ENCODE results near the gene HHATL.

HHATL gene

GRCh38 chr3:42680271-42680670 is 22.3 kb downstream of the HHATL start:
- TF ChIP-seq, protein P1, sequence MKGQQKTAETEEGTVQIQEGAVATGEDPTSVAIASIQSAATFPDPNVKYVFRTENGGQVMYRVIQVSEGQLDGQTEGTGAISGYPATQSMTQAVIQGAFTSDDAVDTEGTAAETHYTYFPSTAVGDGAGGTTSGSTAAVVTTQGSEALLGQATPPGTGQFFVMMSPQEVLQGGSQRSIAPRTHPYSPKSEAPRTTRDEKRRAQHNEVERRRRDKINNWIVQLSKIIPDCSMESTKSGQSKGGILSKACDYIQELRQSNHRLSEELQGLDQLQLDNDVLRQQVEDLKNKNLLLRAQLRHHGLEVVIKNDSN (IDR thresholded peaks at IDR 0.05): no peak
- no peak for TF ChIP-seq ZBTB7A (IDR thresholded peaks at IDR 0.05; ENCODE audit: low read depth)
- TF ChIP-seq EGR1 (IDR thresholded peaks at IDR 0.05): no peak
- no peak for TF ChIP-seq EP300 (IDR thresholded peaks at IDR 0.05; ENCODE audit: borderline replicate concordance)
- TF ChIP-seq CREB1 (IDR thresholded peaks at IDR 0.05; ENCODE audit: low read depth): no peak
- no peak for TF ChIP-seq TEAD4 (IDR thresholded peaks at IDR 0.05)
- no peak for TF ChIP-seq TAF1 (IDR thresholded peaks at IDR 0.05; ENCODE audit: low read depth)
- no peak for TF ChIP-seq TCF12 (IDR thresholded peaks at IDR 0.05; ENCODE audit: low read depth)
- TF ChIP-seq YY1 (IDR thresholded peaks at IDR 0.05; ENCODE audit: low read depth): no peak
- TF ChIP-seq FOXM1 (IDR thresholded peaks at IDR 0.05; ENCODE audit: borderline replicate concordance, low read depth): no peak
- TF ChIP-seq, protein P2, sequence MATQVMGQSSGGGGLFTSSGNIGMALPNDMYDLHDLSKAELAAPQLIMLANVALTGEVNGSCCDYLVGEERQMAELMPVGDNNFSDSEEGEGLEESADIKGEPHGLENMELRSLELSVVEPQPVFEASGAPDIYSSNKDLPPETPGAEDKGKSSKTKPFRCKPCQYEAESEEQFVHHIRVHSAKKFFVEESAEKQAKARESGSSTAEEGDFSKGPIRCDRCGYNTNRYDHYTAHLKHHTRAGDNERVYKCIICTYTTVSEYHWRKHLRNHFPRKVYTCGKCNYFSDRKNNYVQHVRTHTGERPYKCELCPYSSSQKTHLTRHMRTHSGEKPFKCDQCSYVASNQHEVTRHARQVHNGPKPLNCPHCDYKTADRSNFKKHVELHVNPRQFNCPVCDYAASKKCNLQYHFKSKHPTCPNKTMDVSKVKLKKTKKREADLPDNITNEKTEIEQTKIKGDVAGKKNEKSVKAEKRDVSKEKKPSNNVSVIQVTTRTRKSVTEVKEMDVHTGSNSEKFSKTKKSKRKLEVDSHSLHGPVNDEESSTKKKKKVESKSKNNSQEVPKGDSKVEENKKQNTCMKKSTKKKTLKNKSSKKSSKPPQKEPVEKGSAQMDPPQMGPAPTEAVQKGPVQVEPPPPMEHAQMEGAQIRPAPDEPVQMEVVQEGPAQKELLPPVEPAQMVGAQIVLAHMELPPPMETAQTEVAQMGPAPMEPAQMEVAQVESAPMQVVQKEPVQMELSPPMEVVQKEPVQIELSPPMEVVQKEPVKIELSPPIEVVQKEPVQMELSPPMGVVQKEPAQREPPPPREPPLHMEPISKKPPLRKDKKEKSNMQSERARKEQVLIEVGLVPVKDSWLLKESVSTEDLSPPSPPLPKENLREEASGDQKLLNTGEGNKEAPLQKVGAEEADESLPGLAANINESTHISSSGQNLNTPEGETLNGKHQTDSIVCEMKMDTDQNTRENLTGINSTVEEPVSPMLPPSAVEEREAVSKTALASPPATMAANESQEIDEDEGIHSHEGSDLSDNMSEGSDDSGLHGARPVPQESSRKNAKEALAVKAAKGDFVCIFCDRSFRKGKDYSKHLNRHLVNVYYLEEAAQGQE (IDR thresholded peaks at IDR 0.05; ENCODE audit: low read depth): no peak
- TF ChIP-seq RAD21 (IDR thresholded peaks at IDR 0.05; ENCODE audit: low read depth): no peak
- TF ChIP-seq NFIC (IDR thresholded peaks at IDR 0.05): no peak
- no peak for TF ChIP-seq CEBPB (IDR thresholded peaks at IDR 0.05)
- TF ChIP-seq, protein P3, sequence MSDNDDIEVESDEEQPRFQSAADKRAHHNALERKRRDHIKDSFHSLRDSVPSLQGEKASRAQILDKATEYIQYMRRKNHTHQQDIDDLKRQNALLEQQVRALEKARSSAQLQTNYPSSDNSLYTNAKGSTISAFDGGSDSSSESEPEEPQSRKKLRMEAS (IDR thresholded peaks at IDR 0.05): no peak

DNA sequence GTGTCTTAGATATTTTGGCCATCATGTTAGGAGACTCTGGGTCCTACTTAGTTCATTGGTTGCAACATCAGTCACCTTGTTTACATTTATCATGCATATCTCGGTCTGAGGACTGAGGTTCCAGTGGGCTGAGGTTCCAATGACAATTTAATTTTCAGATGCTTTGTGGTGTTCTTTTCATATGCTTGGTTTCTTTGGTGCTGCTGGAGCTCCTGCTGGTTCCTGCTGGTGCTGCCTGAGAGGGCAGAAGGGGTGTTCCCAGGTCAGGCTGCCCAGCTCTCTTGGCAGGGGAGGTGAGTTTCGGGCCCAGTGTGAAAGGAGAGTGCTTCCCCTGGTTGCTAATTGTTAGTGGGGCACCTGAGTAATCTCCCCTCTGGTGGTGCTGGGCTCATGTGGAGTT is 24.2 kb downstream of the HHATL start:
- TF ChIP-seq TEAD4 (IDR thresholded peaks at IDR 0.05): no peak
- no peak for TF ChIP-seq FOXM1 (IDR thresholded peaks at IDR 0.05; ENCODE audit: borderline replicate concordance, low read depth)
- TF ChIP-seq CEBPB (IDR thresholded peaks at IDR 0.05): no peak
- TF ChIP-seq, protein P3 (IDR thresholded peaks at IDR 0.05): no peak
- no peak for TF ChIP-seq TAF1 (IDR thresholded peaks at IDR 0.05; ENCODE audit: low read depth)
- TF ChIP-seq TCF12 (IDR thresholded peaks at IDR 0.05; ENCODE audit: low read depth): no peak
- no peak for TF ChIP-seq NFIC (IDR thresholded peaks at IDR 0.05)
- TF ChIP-seq EP300 (IDR thresholded peaks at IDR 0.05; ENCODE audit: borderline replicate concordance): no peak
- no peak for TF ChIP-seq YY1 (IDR thresholded peaks at IDR 0.05; ENCODE audit: low read depth)
- no peak for TF ChIP-seq CREB1 (IDR thresholded peaks at IDR 0.05; ENCODE audit: low read depth)
- no peak for TF ChIP-seq RAD21 (IDR thresholded peaks at IDR 0.05; ENCODE audit: low read depth)
- TF ChIP-seq ZBTB7A (IDR thresholded peaks at IDR 0.05; ENCODE audit: low read depth): no peak
- TF ChIP-seq, protein P2 (IDR thresholded peaks at IDR 0.05; ENCODE audit: low read depth): no peak

- TF ChIP-seq, protein P3 (IDR thresholded peaks at IDR 0.05): no peak
- TF ChIP-seq TEAD4 (IDR thresholded peaks at IDR 0.05) (no peak), TAF1 (IDR thresholded peaks at IDR 0.05; ENCODE audit: low read depth) (no peak), RAD21 (IDR thresholded peaks at IDR 0.05; ENCODE audit: low read depth) (no peak), EP300 (IDR thresholded peaks at IDR 0.05; ENCODE audit: borderline replicate concordance) (no peak), TCF12 (IDR thresholded peaks at IDR 0.05; ENCODE audit: low read depth) (no peak), FOXM1 (IDR thresholded peaks at IDR 0.05; ENCODE audit: borderline replicate concordance, low read depth) (no peak), CREB1 (IDR thresholded peaks at IDR 0.05; ENCODE audit: low read depth) (no peak), ZBTB7A (IDR thresholded peaks at IDR 0.05; ENCODE audit: low read depth) (no peak), NFIC (IDR thresholded peaks at IDR 0.05) (no peak), YY1 (IDR thresholded peaks at IDR 0.05; ENCODE audit: low read depth) (no peak), EGR1 (IDR thresholded peaks at IDR 0.05) (no peak), CEBPB (IDR thresholded peaks at IDR 0.05) (no peak)
- TF ChIP-seq, protein P1 (IDR thresholded peaks at IDR 0.05): no peak
- TF ChIP-seq, protein P2 (IDR thresholded peaks at IDR 0.05; ENCODE audit: low read depth): no peak
These were observed 26.7 kb downstream of the HHATL start for GRCh38 chr3:42675909-42676308.

- TF ChIP-seq CEBPB (IDR thresholded peaks at IDR 0.05) (no peak), ZBTB7A (IDR thresholded peaks at IDR 0.05; ENCODE audit: low read depth) (no peak), TAF1 (IDR thresholded peaks at IDR 0.05; ENCODE audit: low read depth) (no peak), NFIC (IDR thresholded peaks at IDR 0.05) (no peak), RAD21 (IDR thresholded peaks at IDR 0.05; ENCODE audit: low read depth) (no peak), EGR1 (IDR thresholded peaks at IDR 0.05) (no peak), FOXM1 (IDR thresholded peaks at IDR 0.05; ENCODE audit: borderline replicate concordance, low read depth) (no peak), TEAD4 (IDR thresholded peaks at IDR 0.05) (no peak)
- TF ChIP-seq, protein P3 (IDR thresholded peaks at IDR 0.05): no peak
- TF ChIP-seq, protein P2 (IDR thresholded peaks at IDR 0.05; ENCODE audit: low read depth): no peak
- TF ChIP-seq, protein P1 (IDR thresholded peaks at IDR 0.05): no peak
These were observed 28.5 kb downstream of the HHATL start for GRCh38 chr3:42674146-42674545.

Data from Ishikawa (cell line).